Globus pallidus (tissue), 1 donor: ENCODE results near the gene CHCHD10.

Source experiments
- DNase-seq: peaks from one replicate; pipeline ENCODE4 v3.0.0-alpha.2; 2015; ENCODE audit warnings: low spot score

The CHCHD10 gene

DNA sequence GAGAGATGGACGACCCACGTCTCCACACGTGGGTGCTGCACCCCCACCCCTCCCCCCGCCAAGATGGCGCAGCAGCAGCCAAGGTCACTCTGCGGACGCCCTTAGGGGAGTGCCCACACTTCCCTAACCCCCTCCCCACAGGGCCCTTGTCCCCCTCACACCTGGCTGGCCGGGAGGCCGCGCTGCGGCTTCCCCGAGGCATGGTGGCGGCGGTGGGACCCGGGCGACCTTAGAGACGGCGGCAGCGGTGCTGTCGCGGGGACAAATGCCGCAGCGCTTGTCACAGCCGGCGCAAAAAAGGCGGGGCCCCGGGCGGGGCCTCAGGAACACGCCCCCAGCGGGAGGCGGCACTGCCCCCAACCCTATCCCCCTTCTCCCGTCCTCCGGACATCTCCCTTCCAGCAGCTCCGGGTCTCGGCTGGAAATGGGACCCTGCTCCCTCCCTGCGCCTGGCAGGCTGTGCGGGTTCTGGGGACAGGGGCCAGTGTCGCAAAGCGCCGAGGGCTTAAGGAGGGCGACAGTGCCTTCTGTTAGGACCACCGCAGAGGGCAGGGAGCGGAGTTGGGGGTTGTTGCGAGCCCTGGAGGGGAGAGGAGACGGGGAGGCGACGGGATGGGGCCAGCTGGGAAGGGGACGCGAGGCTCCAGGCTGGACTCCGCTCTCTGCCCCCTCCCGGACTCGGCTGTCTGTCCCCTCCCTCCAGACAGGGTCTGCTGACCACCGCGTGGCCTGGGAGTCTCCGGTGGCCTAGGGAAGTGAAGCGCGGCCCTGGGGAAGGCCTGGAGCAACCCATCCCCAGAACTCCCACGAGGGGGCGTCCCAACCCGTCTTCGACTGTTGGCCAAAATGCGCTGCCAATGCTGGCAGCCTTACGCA lies at the start of gene CHCHD10:
CHCHD10 (minus strand) TSS at position 300 of the 876 bp plus-strand sequence; CDS start at position 202, 98 bp downstream.
- peak; percentile 85 for DNase-seq

DNA sequence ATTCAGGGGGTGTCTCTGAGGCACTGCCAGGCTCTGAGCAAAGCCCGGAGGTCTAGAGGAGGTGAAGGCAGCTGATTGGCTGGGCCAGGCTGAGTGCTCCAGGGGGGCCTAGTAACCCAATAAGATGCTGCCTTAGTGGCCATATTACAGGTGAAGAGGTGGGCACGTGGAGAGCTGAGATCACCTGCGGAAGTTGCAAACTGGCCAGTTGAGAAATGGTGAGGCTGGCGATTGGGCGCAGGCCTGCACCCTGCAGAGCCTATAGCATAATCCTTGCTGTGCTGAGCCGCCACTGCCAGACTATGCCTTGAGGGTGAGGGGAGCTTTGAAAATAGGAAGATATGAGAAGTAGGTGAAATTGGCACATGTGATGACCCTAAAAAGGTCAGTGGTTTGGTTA lies 49.4 kb upstream of the CHCHD10 start:
- DNase-seq: no peak

DNA sequence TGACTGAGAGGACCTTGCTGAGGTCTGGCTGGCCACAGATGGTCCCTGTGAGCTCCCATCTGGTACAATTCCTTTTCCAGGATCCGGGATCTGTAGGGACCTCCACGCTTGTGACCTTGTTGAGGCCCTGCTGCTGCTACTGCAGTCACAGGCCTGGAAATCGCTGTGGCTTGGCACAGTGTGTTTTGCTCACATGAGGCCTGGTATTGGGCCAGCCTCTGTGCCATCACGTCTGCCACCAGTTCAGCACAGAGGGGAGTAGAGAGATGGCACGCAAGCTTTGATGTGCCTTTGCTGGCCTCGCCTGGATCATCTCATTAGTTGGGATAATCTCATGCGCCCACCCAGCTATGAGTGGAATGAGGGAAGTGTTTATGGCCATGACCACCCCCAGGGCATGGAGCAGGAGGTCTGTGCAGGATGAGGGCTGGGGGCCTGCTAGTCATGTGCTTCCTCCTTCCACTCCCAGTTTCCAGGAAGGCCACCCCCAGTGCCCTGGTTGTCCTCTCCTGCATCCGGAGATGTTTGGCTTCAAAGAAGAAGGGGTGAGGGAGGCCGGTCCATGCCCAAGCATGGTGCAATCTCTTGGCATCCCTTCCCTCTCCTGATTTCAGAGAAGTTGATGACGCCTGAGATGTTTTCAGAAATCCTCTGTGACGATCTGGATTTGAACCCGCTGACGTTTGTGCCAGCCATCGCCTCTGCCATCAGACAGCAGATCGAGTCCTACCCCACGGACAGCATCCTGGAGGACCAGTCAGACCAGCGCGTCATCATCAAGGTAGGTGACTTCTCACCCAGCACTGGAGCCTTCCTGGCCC lies 48.6 kb upstream of the CHCHD10 start:
- DNase-seq: peak; percentile 84

DNA sequence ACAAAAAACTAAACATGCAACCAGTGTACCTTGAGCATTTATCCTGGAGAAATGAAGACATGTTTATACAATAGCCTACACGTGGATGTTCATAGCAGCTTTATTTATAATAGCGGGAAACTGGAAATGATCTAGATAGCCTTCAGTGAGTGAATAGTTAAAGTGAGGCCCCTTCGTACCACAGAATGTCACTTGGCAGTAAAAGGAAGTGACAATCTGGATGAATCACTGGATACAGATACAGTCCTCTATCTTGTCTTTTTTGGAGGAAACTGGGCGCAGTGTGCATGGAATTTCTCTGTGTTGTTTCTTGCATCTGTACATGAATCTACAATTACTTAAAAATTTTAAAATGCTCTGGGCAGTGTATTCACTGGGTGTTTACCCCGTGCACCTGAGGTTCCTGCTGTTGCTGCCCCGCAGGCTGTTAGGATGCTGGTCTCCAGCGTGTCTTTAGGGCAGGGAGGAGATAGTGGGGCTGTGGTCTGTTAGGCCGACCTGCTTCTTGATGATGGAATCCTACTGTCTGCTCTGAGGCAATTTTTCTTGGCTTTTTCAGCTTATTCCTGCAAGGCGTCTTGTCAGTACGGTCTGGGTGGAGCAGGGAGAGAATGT lies 47.9 kb upstream of the CHCHD10 start:
- no peak for DNase-seq

DNA sequence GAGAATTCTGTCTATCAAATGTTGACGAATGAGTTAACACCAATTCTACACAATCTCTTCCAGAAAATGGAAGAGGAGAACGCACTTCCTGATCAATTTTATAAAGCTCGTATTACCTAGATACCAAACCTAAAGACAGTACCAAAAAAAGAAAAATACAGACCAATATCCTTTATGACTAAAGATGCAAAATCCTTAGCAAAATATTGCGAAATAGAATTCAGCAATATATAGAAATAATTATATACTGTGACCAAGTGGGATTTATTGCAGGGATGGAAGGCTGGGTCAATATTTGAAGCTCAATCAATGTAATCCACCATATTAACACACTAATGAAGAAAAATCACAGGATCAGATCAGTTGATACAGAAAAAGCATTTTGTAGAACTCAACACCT lies 44.6 kb upstream of the CHCHD10 start:
- DNase-seq: no peak

DNA sequence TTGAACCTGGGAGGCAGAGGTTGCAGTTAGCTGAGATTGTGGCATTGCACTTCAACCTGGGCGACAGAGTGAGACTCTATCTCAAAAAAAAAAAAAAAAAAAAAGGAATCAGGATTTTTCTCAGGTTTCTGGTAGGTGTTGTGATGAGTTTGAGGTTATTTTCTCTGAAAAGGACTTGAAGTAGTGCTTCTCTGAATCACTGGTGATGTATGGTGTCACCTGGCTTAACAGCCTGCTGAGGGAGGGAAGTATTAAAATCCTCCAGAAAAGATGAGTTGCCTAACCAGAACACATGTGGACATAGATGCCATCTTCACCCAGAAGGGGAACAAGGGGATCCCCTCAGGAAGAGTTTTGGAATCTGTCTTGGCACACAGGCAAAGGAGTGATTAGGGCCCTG lies 39.1 kb upstream of the CHCHD10 start:
- DNase-seq: no peak

DNA sequence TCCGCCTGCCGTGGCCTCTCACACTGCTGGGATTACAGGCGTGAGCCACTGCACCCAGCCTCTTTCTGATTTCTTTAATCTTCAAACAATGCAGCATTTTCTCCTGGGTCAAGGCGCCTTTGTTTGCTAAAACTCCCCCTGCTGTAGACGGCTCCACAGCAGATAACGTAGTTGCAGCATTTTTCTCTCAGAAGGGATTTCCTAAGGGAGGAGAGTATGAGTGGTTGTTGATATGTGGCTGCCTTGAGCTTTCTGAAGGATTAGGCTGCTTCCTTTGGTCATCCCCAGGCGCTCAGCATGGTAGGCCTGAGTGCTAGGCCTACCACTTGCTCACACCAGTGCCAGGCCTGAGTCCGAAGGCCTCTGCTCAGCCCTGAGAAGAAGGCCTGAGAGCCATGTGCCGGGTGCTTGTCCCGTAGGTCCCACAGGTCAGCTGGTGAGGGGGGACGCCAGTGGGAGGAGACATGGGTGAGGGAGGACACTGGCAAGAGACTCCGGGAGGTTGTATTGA lies 37.1 kb upstream of the CHCHD10 start:
- DNase-seq: no peak

DNA sequence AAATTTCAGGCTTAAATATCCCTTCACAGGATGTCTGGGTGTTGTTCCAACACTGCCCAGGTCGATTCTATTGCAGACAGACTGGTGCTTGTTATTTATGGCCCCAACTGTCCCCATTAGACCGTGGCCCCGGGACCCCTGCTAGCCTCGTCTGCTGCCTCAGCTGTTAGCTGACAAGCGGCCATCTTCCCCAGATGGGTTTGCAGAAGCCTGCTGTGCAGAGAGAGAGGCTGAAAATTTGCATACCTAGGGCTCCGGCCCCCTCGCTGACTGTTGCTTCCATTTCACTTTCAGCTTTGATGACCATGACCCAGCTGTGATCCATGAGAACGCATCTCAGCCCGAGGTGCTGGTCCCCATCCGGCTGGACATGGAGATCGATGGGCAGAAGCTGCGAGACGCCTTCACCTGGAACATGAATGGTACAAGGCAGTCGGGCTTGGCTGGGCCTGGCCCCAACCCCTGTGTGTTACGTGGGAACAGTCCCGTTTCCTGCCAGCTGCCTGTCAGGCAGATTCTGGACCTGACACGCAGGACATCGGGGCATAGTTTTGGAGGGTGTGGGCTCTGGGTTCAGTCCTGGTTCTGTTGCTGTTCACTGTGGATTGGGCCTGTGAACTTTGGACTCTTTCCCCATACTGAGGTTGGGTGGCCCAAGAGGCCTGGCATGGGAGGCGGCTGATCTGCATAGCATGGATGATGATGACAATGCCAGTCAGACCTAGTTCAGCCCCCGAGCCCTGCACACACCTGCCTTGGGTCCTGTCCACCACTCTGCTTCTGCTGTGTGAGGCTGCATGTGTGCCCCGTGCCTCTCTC lies 35.4 kb upstream of the CHCHD10 start:
- no peak for DNase-seq

DNA sequence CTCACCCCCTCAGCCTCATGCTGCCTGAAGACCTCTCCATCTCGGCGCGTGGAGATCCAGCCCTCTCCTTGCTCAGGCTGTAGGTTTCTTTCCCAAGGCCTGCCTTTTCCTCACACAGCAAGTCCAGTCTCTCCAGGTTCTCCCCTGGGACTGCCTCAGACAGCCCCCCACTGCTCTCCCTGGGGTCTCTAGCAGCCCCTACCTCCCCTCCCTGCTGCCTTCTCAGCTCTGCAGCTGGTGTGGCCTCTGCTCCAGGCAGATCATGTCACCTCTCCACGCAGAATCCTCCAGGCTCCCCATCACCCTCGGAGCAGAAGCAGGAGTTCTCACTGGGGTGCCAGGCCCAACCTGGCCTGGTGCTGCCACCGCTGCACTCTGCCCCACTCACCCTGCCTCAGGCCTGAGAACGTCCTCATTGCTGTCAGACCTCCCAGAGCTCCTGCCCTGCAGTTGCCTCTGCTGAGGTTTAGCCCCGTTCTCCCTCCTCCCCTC lies 34.2 kb upstream of the CHCHD10 start:
- no peak for DNase-seq

DNA sequence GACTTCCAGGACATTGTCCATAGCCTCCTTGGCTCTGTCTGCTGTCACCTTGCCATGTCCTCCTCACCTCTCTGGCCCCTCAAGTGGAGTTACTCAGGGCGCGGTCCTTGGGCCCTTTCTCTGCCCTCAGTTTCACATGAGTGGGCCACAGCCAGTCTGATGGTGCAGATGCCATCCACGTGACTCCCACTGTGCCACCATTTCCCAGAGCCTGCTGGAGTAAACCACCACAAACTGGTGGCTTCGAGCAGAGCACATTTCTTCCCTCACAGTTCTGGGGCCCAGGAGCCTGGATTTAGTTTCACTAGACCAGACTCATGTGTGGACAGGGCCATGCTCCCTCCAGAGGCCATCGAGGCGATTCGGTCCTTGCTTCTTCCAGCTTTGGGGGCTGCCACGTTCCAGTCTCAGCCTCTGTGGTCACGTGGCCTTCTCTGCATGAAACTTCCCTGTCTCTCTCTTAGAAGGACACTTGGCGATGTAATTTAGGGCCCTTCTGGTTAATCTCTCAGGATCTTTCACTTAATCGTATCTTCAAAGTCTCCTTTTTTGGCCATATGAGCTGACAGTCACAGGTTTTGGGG lies 33.6 kb upstream of the CHCHD10 start:
- DNase-seq: no peak

DNA sequence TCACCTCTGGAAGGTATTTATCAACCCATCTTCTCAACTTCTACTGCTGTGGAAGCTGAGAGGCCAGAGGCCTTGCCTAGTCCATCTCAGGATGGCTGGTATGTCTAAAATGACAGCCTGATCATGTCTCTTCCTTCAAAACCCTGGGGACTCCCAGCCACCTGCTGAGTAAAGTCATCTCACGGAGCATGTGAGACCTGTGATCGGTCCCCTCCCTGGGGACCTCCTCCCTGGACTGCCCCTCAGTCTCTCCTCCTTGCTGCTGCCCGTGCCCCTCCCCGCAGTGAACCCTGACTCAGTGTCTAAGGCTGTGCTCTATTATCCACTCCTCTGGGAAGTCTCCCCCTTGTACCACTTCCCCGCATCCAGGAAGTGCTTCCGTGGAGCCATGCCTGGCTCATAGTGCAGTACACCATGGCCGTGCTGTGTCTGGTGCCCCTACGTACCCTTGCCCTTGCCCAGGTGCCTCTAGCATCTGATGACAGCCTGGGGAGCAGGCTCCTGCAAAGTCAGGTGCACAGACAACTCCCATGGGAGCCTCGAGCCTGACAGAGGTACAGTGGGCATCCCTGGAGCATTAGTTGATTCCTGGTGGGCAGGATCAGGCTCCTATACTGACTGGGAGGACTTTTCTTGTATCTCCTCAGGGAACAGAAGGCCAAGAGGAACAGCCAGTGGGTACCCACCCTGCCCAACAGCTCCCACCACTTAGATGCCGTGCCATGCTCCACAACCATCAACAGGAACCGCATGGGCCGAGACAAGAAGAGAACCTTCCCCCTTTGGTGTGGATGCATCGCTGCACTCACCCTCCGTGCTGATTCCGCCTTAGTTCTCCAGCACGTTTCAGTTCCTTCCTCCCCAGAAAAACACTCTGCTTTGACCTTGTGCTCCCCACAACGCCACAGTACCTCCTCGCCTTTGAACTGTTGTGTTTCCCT lies 32.8 kb upstream of the CHCHD10 start:
- no peak for DNase-seq

DNA sequence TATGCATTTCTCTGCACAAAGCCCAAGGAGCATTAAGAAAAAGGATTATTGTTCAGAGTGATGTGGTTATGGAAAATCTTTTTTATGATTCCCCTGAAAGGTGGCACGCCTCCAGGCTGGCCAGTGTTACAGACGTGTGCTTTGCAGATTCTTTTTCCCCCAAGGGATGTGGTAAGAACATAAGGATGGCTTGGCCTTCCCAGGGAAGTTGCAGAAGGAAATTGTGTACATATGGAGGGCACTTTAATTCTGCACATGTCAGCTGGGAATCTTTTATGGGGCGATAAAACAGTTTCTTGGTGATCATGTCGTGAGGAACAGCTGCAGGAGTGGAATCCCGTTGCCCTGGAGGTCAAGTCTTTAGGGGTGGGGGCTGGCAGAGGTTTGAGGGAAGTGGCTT lies 28.7 kb upstream of the CHCHD10 start:
- no peak for DNase-seq

DNA sequence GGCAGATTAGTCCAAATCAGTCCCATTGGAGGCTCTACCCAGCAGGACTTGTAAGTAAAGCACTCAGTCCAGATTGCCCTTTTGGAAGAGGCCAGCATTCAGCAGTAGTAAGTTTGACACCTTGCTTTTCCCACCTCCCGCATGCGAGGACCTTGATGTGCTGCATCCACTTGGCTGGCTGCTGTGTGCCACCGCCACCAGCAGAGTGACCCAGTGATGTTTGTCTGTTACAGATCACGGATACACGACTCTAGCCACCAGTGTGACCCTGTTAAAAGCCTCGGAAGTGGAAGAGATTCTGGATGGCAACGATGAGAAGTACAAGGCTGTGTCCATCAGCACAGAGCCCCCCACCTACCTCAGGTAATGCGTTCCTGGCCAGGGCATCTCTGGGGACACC lies 25.6 kb upstream of the CHCHD10 start:
- no peak for DNase-seq

DNA sequence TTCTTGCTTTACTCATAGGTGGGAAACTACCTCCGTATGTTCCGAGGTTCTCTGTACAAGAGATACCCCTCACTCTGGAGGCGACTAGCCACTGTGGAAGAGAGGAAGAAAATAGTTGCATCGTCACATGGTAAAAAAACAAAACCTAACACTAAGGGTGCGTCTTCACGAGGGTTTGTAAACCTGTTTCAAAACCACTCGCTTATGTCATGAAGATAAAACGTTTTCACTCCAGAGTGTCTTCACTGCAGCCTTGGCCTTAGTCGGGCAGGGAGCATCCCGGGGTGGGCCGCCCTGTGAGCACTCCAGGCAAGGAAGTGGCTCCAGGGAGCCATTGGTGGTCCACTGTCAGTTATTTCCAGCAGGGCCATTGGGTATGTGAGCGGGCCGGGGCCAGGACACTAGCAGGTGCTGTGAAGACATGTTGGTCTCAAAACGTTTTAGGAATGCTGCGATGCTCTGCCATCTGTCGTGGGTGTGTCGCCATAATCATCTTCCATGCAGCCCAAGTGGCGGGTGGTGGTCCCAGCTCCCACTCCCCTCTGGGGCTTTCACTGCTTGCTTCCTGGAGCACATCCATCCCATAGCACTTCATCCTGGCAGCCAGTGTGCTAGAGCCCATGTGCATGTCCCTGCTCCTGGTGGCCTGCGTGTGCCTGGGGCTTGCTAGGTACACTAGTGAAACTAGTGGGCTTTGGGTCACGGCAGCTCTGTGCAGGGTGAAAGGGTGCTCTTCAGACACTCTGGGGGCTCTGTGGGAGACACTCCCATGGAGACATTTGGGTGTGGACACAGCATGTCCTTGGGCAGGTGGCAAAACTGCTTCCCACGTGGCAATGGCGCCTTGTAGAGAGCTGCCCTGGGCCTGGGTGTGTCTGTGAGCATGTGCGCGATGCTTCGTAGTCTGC lies 24.2 kb upstream of the CHCHD10 start:
- DNase-seq: no peak

DNA sequence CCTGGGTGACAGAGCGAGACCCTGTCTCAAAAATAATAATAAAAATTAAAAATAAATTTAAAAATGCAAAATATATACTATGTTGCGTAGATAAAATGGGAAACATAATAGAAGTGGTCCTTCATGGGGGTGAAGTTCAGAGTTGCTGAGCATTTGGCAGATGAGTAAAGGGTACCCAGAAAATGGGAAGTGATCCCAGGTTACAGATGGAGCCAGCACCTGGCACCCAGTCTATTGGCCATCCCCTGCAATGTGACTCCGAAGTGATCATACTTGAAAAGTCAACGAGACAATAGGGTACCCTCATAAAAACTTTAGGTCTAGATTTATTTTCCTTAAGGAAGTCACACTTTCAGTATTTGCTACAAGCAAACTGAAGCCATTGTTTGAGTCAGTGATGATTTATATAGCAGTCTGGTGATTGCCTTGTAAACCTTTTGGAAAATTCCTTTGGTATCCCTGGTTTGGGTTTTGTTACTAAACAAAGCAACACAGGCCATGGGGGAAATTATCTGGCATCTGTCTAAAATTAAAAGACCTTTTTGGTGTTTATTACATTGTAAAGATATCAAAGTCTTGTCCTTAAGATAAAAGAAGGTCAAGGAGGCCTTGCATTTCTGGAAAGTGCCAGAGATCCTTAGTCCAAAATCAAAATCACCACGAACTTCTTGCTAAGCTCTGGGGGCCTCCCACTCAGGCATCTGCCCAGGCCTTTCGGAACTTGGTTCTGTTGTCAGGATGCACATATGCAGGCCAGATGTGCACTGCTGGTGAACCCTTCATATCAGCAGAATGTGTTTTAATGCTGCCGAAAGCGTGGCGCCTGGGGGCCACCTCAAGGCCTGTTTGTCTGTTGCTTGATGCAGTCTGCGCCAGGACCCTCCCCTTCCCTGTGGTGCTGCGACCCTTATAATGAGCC lies 23.3 kb upstream of the CHCHD10 start:
- no peak for DNase-seq

DNA sequence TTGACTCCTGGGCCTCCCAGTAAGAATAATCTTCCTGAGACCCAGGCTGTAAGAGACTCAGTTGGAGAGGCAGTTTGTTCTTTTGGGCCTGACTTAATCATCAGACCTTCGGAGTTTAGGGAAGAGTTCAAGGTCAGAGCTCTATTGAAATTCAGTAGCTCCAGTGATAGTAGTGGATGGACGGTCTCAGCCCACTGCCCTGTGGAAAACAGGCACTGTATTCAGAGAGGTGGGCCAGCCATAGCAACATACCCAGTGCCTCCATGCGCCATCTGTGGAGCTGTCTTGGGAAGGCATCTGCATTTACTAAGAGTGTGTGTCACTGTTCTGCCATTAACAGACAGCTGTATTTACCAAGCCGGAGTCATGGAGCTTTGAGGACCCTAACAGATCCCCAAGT lies 21.9 kb upstream of the CHCHD10 start:
- DNase-seq: no peak

DNA sequence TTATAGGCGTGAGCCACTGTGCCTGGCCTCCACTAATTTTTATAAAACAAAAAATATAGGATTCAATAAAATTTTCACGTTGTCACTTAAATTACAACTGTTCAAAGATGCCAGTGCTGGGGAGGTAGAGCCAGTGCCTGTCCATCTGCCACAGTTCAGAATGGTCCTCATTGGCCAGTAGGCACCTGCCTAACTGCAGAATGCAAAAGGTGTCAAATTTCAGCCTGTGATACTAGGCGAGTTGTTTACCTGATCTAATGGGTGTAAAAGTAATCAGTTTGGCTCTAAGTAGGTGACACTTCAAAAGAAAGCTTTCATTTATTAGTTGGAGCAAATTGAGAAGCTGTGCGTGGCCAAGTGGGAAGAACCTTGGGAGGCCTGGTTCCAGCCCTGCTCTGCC lies 21.3 kb upstream of the CHCHD10 start:
- no peak for DNase-seq

DNA sequence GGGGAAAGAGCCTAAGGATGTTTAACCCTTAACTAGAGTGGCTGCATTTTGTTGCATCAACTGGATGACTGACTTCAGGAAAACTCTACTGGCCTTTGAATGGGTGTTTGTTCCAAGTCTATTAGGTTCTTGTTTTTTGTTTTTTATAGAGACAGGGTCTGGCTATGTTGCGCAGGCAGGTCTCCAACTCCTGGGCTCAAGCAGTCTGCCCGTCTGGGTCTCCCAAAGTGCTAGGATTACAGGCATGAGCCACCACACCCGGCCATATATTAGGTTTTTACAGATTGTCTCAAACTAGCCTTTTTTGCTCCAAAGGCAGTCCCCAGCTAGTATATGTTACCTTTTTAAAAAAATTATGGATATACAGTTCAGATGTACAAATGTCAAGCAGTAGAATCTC lies 20.1 kb upstream of the CHCHD10 start:
- no peak for DNase-seq
